HG03139 (cell line): Measurements from ENCODE around the gene IQCK.

Experiments used
- ATAC-seq: cut with Tn5 transposase; IDR thresholded peaks from one replicate; pipeline ENCODE4 v1.9.1; 2021; ENCODE audit not compliant: unreplicated experiment

The IQCK gene

GRCh38 chr16:19854543-19854876 is 136.4 kb downstream of the IQCK start:
- ATAC-seq, result no peak

GRCh38 chr16:19856120-19856519 is 138.0 kb downstream of the IQCK start:
- ATAC-seq, result no peak

GRCh38 chr16:19857593-19858339 is 139.7 kb downstream of the IQCK start:
- no peak for ATAC-seq

GRCh38 chr16:19858340-19859018 is 140.4 kb downstream of the IQCK start:
- no peak for ATAC-seq

- no peak for ATAC-seq
These were observed 141.1 kb downstream of the IQCK start for GRCh38 chr16:19859166-19859565.

- no peak for ATAC-seq
These were observed 141.5 kb downstream of the IQCK start for GRCh38 chr16:19859603-19860002.

- ATAC-seq, result no peak
These were observed 142.3 kb downstream of the IQCK start for GRCh38 chr16:19860166-19861041.

- ATAC-seq, result no peak
These were observed 143.1 kb downstream of the IQCK start for GRCh38 chr16:19861133-19861532.

- ATAC-seq, result no peak
These were observed 143.8 kb downstream of the IQCK start for GRCh38 chr16:19861811-19862327.

- ATAC-seq, result no peak
These were observed 145.9 kb downstream of the IQCK start for GRCh38 chr16:19863990-19864389.

- no peak for ATAC-seq
These were observed 146.5 kb downstream of the IQCK start for GRCh38 chr16:19864566-19864965.

- no peak for ATAC-seq
These were observed 150.3 kb downstream of the IQCK start for GRCh38 chr16:19868421-19868820.

GRCh38 chr16:19871721-19872120 is 153.7 kb downstream of the IQCK start:
- ATAC-seq, result no peak

GRCh38 chr16:19872179-19872863 is 154.2 kb downstream of the IQCK start:
- ATAC-seq, result no peak

GRCh38 chr16:19872935-19873334 is 154.9 kb downstream of the IQCK start:
- ATAC-seq, result no peak

- no peak for ATAC-seq
These were observed 156.0 kb downstream of the IQCK start for GRCh38 chr16:19874026-19874425.

GRCh38 chr16:19874851-19875546 is 156.9 kb downstream of the IQCK start:
- ATAC-seq, result no peak

GRCh38 chr16:19875900-19876299 is 157.8 kb downstream of the IQCK start:
- no peak for ATAC-seq

- ATAC-seq, result no peak
These were observed 158.5 kb downstream of the IQCK start for GRCh38 chr16:19876501-19877059.

GRCh38 chr16:19878757-19879156 is 160.7 kb downstream of the IQCK start:
- ATAC-seq, result no peak
